NCI-H1105 (cell line): ENCODE measurements around the gene NRXN2.
"Not testable (repeated sequence)": the region's sequence is repeated elsewhere in the genome, so short reads cannot be mapped to it uniquely, and the experiment has no call there.

Source experiments
- DNase-seq: peaks from one replicate; lab custom pipeline; 2025; lab: John Stamatoyannopoulos, UW

Gene NRXN2

GRCh38 chr11:64605244-64605560 lies 117.8 kb downstream of the NRXN2 start:
- no peak for DNase-seq

GRCh38 chr11:64604458-64605243 lies 118.3 kb downstream of the NRXN2 start:
- DNase-seq = no peak

- no peak for DNase-seq
These were observed 119.4 kb downstream of the NRXN2 start for GRCh38 chr11:64603411-64604110.

- DNase-seq = no peak
These were observed 120.4 kb downstream of the NRXN2 start for GRCh38 chr11:64602466-64603070.

- DNase-seq = no peak
These were observed 121.2 kb downstream of the NRXN2 start for GRCh38 chr11:64601605-64602465.

GRCh38 chr11:64600281-64600992 lies 122.6 kb downstream of the NRXN2 start:
- no peak for DNase-seq

GRCh38 chr11:64599698-64600211 lies 123.2 kb downstream of the NRXN2 start:
- no peak for DNase-seq

- no peak for DNase-seq
These were observed 124.0 kb downstream of the NRXN2 start for GRCh38 chr11:64598797-64599697.

GRCh38 chr11:64598106-64598796 lies 124.7 kb downstream of the NRXN2 start:
- no peak for DNase-seq

- DNase-seq = no peak
These were observed 125.3 kb downstream of the NRXN2 start for GRCh38 chr11:64597671-64598101.

GRCh38 chr11:64595922-64596321 lies 127.1 kb downstream of the NRXN2 start:
- not testable (repeated sequence) for DNase-seq

GRCh38 chr11:64594159-64594939 lies 128.6 kb downstream of the NRXN2 start:
- DNase-seq = no peak

GRCh38 chr11:64593156-64594105 lies 129.6 kb downstream of the NRXN2 start:
- no peak for DNase-seq

GRCh38 chr11:64592656-64593055 lies 130.3 kb downstream of the NRXN2 start:
- no peak for DNase-seq

- DNase-seq = no peak
These were observed 130.8 kb downstream of the NRXN2 start for GRCh38 chr11:64592234-64592615.

- DNase-seq = no peak
These were observed 131.5 kb downstream of the NRXN2 start for GRCh38 chr11:64591257-64592233.
